Activated CD4-positive, alpha-beta T cell treated with anti-CD3 and anti-CD28 coated beads for 24 hours (primary cell): Measurements from ENCODE around the gene P2RY11.

Experiments
- DNase-seq, 2 donors: peaks; one replicate each; pipeline ENCODE4 v3.0.0-alpha.2; 2020; ENCODE audit warnings: low read depth in 2 of 2

Gene P2RY11, protein sequence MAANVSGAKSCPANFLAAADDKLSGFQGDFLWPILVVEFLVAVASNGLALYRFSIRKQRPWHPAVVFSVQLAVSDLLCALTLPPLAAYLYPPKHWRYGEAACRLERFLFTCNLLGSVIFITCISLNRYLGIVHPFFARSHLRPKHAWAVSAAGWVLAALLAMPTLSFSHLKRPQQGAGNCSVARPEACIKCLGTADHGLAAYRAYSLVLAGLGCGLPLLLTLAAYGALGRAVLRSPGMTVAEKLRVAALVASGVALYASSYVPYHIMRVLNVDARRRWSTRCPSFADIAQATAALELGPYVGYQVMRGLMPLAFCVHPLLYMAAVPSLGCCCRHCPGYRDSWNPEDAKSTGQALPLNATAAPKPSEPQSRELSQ

GRCh38 chr19:10111405-10111811, at the start of gene P2RY11:
Gene P2RY11 (plus strand): TSS chr19:10111693. CDS start chr19:10111722, 29 bp downstream.
- no peak for DNase-seq

DNA sequence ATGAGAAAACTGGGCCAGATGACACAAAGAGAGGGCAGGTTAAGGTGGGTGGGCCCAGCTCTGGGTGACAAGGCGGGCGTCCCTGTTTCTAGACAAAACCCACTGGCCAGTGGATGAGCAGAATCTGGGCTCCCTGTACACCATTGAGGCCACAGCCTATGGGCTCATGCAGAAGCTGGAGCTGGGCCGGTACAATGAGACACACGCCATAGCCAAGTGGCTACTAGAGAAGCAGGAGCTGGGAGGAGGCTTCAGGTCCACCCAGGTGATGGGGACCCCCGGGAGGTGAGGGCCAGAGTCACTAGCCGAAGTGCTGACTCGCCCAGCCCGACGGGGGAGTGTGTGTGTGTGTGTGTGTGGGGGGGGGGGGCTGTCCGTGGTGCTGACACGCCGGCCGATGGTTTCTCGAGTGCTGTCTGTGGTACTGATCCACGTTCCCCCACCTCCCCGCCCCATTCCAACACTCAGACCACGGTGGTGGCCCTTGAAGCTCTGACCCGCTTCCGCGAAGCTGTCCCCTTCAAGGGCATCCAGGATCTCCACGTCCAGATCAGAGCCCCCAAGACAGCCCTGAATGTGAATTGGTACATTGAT, 49.7 kb upstream of the P2RY11 start:
- DNase-seq, result no peak

DNA sequence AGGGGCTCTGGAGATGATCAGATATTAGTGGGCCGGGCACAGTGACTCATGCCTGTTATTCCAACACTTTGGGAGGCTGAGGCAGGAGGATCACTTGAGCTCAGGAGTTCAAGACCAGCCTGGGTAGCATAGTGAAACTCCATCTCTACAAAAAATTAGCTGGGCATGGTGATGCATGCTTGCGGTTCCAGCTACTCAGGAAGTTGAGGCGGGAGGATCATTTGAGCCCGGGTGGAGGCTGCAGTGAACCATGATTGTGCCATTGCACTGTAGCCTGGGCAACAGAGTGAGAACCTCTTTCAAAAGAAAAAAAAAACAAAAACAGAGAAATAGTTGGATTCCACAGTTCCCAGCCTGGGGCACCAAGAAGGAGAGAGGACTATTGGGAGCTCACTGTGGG, 43.3 kb upstream of the P2RY11 start:
- no peak for DNase-seq

GRCh38 chr19:10069046-10069445, 42.4 kb upstream of the P2RY11 start:
- DNase-seq, result no peak

DNA sequence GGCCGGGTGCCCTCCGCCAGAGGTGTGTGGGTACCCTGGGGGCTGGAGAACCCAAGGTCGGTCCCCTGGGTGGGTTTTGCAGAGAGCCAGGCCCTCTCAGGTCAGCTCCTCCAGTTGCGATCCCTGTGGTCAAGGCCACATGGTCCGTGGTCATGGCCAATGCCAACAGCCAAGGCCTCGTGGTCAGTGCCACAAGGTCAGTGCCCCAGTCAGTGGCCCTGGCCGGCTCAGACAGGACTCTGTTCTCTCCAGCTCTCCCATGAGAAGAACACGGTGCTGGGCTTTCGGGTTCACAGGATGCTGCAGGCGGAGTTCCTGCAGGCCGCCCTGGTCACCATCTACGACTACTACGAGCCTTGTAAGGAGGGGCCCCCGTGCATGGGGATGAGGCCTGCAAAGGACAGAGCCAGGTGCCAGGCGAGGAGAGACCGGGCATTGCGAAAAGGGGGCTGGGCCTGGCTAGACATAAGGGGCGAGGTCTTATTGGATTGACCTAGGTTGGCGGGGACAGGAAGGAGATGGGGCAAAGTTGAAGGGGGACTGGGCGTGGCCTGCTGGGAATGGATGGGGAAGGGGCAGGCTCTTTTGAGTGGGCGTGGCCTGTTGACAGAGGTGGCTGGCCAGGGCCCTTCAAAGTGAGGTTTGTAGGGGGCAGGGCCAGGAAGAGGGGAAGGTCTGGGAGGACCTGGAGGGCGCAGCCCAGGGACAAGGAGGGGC, 40.6 kb upstream of the P2RY11 start:
- DNase-seq, result no peak

GRCh38 chr19:10074153-10074552, 37.3 kb upstream of the P2RY11 start:
- peak; percentile 30 to 33 for DNase-seq

DNA sequence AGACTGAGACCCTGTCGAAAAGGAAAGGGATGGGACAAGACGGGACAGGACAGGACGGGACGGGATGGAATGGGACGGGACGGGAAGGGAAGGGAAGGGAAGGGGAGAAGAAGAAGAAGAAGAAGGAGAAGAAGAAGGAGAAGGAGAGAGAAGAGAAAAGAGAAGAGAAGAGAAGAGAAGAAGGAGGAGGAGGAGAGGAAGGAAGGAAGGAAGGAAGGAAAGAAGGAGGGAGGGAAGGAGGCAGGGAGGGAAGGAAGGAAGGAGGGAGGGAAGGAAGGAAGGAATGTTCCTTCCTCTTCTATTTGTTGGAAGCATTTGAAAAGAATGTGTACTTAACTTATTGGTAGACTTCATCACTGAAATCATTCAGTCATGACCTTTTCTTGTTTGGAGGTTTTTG, 35.0 kb upstream of the P2RY11 start:
- no peak for DNase-seq

DNA sequence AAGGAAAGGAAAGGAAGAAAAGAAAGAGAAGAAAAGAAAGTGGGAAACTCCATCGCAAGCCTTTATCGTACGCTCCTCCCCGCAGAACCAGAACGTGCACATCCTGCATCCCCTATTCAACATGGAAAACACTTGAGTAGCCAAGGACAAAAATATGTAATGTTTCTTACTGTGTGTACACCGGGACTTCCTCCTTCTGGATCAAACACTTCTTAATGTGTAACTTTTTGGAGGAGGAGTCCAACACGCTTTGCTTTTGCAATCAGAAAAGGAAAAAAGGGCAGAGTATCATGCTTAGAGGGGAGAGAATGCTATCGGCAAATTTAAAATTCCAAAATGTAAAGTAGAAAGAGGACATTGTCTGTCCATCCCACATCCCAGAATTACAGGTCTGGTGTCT, 33.2 kb upstream of the P2RY11 start:
- no peak for DNase-seq

- no peak for DNase-seq
Observed at GRCh38 chr19:10079031-10079453, 32.5 kb upstream of the P2RY11 start.

- no peak for DNase-seq
Observed at GRCh38 chr19:10083911-10084310, 27.6 kb upstream of the P2RY11 start.

DNA sequence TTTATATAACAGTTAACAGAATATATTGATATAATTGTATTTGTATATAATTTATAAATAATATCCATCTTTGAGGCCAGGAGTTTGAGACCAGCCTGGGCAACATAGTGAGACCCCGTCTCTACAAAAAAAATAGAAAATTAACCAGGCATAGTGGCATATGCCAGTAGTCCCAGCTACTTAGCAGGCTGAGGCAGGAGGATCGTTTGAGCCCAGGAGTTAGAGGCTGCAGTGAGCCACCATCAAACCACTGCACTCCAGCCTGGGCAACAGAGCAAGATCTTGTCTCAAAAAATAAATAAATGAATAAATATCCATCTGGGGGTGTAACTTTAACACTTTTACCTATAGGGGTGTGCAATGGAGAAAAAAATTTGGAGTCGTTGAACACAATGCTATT, 26.7 kb upstream of the P2RY11 start:
- DNase-seq, result no peak

- DNase-seq, result peak; percentile 67 to 71
Observed at GRCh38 chr19:10085641-10086590, 25.6 kb upstream of the P2RY11 start, which contains the start of gene SHFL. Gene SHFL (plus strand): TSS chr19:10086317. CDS start chr19:10086428, 111 bp downstream.

DNA sequence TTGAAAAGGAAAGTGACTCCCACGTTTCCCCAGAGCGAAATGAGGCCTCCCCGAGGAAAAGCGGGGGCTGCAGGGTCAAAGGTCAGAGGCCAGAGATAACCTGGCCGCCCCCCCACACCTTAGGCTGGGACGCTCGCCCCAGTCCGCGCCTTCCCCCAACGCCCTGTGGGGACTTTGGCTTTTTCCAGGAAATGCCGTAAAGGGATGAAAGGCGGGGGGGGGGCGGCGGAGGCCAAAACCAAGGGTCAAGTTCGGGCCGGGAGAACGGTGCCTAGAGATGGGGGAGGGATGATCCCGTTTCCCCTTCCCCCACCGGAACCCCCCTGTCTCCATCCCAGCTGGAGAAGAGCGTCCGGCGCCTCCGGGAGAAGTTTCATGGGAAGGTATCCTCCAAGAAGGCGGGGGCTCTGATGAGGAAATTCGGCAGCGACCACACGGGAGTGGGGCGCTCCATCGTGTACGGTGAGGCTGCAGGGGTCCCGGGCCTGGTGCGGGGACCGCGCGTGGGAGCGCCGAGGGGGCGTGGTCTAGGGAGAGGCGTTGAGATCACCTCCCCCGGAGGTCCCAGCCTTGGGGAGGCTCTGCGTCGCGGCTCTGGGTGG, 24.8 kb upstream of the P2RY11 start:
- no peak for DNase-seq

- no peak for DNase-seq
Observed at GRCh38 chr19:10087296-10088061, 24.0 kb upstream of the P2RY11 start.

GRCh38 chr19:10088949-10089554, 22.4 kb upstream of the P2RY11 start:
- DNase-seq, result no peak

GRCh38 chr19:10089801-10090375, 21.6 kb upstream of the P2RY11 start:
- DNase-seq, result no peak

GRCh38 chr19:10091370-10091687, 20.2 kb upstream of the P2RY11 start:
- DNase-seq, result no peak

GRCh38 chr19:10091895-10092641, 19.4 kb upstream of the P2RY11 start:
- no peak for DNase-seq
